Stimulated activated CD8-positive, alpha-beta memory T cell treated with anti-CD3 and anti-CD28 coated beads, Interleukin-15, amount 100 ng/mL, for 24 hours (primary cell): ENCODE measurements around the gene HORMAD2.
"Not testable (repeated sequence)": the region's sequence is repeated elsewhere in the genome, so short reads cannot be mapped to it uniquely, and the experiment has no call there.

Experiments used
- DNase-seq: peaks from one replicate; pipeline ENCODE4 v3.0.0-alpha.2; 2020; ENCODE audit warnings: low read depth

The HORMAD2 gene

DNA sequence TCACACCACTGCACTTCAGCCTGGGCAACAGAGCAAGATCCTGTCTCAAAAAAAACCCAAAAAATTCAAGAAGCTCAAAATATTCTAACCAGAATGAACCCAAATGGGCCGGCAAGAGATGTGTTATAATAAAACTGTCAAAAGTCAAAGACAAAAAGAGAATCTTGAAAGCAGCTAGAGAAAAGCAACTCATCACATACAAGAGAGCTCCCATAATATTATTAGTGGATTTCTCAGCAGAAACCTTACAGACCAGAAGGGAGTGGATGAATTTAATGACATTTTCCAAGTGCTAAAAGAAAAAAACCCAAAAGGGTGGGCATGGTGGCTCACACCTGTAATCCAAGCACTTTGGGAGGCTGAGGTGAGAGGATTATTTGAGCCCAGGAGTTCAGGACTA, 22.9 kb upstream of the HORMAD2 start:
- DNase-seq = no peak

DNA sequence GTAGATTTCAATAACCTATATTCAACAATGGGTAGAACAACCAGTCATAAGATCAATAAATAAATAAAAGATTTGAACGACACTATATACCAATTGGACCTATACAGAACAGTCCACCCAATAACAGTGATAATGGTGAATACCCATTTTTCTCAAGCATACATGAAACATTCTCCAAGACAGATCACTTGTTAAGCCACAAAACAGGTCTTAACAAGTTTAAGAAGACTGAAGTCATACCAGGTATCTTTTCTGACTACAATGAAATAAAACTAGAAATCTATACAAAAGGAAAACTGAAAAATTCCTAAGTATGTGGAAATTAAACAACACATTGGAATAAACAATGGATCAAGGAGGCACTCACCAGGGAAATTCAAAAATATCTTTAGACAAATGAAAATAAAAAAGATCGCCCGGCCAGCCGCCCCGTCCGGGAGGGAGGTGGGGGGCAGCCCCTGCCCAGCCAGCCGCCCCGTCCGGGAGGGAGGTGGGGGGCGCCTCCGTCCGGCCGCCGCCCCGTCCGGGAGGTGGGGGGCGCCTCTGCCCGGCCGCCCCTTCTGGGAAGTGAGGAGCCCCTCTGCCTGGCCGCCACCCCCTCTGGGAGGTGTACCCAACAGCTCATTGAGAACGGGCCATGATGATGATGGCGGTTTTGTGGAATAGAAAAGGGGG, 20.8 kb upstream of the HORMAD2 start:
- not testable (repeated sequence) for DNase-seq

- not testable (repeated sequence) for DNase-seq
Observed at GRCh38 chr22:30061094-30061493, 19.2 kb upstream of the HORMAD2 start.

DNA sequence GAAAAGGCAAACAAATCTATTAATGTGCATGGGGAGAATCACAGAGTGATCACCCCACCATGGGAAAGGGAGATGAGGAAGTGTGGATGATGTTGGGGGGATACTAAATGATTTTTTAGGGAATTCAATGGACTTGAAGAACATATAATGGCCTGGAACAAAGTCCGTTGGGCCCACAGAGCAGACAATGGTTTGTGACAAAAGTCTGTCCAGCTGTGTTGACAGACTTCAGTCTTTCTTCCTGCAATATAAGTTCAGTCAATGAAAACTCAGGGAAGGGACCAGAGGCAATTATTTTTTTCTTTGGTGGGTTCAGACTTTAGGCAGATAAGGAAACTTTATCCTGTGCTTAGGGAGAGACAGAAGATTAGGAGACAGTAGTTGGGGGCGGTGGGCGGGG, 18.0 kb upstream of the HORMAD2 start:
- DNase-seq = no peak

- DNase-seq = no peak
Observed at GRCh38 chr22:30062950-30063349, 17.3 kb upstream of the HORMAD2 start.

GRCh38 chr22:30064172-30064571, 16.1 kb upstream of the HORMAD2 start:
- DNase-seq = no peak

DNA sequence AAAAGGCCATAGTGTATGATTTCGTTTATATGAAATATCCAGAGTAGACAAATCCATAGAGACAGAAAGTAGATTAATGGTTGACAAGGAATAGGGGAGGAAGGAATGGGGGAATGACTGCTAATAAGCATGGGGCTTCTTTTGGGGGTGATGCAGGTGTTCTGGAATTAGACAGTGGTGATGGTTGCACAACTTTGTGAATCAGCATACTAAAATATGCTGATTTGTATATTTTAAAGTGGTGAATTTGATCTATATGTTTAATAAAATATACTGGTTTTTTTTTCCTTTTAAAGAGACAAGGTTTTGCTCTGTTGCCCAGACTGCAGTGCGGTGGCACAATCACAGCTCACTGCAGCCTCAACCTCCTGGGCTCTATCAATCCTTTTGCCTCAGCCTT, 6.5 kb upstream of the HORMAD2 start:
- no peak for DNase-seq

DNA sequence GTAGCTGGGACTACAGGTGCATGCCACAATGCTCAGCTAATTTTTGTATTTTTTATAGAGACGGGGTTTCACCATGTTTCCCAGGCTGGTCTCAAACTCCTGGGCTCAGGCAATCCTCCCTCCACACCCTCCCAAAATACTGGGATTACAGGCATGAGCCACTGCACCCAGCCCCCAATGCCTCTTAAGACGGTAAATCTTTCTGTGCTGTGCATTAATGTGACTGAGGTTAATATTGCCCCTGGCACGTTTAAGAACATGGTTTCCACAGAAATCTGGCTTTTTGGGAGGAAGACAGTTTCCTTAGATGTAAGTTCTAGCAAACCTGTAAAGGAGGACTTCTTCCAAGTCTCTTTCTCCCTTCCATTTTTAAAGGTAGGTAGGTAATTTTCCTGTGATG, 6.1 kb upstream of the HORMAD2 start:
- no peak for DNase-seq

- DNase-seq = no peak
Observed at GRCh38 chr22:30074994-30075393, 5.3 kb upstream of the HORMAD2 start.

- no peak for DNase-seq
Observed at GRCh38 chr22:30077279-30077880, 2.9 kb upstream of the HORMAD2 start.

- no peak for DNase-seq
Observed at GRCh38 chr22:30078320-30079311, 1.6 kb upstream of the HORMAD2 start.

GRCh38 chr22:30080805-30081204, 541 bp downstream of the HORMAD2 start:
- no peak for DNase-seq

- no peak for DNase-seq
Observed at GRCh38 chr22:30086496-30086895, 6.2 kb downstream of the HORMAD2 start.

GRCh38 chr22:30087037-30087436, 6.8 kb downstream of the HORMAD2 start:
- not testable (repeated sequence) for DNase-seq

- DNase-seq = no peak
Observed at GRCh38 chr22:30087611-30088010, 7.3 kb downstream of the HORMAD2 start.

GRCh38 chr22:30088468-30088867, 8.2 kb downstream of the HORMAD2 start:
- no peak for DNase-seq

- DNase-seq = no peak
Observed at GRCh38 chr22:30089655-30089974, 9.4 kb downstream of the HORMAD2 start.

GRCh38 chr22:30092686-30093085, 12.4 kb downstream of the HORMAD2 start:
- DNase-seq = no peak

DNA sequence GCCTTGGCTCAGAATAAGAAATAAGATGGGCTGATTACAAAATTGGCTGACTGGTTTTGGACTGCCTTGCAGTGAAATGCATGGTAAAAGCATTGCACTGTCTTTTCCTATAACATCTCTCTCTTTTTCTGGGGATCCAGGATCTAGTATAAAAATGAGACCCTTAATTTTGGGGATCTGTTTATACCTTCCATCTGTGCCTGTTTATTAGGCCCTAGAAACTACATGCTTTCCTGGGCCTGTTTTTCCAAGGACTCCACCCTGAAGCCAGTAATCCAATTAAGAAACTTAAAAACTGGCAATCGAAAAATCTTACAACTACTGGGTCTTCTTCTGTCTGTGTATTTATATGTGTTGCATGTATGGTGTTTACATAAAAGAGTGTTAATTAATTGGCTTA, 14.5 kb downstream of the HORMAD2 start:
- DNase-seq = no peak

DNA sequence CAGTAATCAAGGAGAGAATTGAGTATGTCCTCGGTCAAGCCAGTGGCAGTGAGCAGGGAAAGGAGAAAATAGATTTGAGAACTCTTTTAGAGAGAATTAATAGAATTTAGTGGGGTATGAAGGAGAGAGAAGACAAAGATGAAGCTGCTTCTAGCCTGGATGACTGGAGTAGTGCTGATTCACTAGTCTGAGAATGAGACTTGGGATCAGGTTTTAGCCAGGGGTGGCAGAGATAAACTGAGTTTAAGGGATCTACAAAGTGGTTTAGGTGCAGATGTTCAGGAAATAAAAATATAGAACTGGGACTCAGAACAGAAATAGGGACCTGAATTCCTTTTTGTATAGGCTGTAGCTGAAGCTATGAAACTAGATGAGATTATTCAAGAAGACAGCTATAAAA, 17.6 kb downstream of the HORMAD2 start:
- no peak for DNase-seq

- not testable (repeated sequence) for DNase-seq
Observed at GRCh38 chr22:30100770-30101169, 20.5 kb downstream of the HORMAD2 start.

GRCh38 chr22:30104501-30105156, 24.4 kb downstream of the HORMAD2 start:
- DNase-seq = no peak
